Measurements from ENCODE around the gene TMEM9B.

DNA sequence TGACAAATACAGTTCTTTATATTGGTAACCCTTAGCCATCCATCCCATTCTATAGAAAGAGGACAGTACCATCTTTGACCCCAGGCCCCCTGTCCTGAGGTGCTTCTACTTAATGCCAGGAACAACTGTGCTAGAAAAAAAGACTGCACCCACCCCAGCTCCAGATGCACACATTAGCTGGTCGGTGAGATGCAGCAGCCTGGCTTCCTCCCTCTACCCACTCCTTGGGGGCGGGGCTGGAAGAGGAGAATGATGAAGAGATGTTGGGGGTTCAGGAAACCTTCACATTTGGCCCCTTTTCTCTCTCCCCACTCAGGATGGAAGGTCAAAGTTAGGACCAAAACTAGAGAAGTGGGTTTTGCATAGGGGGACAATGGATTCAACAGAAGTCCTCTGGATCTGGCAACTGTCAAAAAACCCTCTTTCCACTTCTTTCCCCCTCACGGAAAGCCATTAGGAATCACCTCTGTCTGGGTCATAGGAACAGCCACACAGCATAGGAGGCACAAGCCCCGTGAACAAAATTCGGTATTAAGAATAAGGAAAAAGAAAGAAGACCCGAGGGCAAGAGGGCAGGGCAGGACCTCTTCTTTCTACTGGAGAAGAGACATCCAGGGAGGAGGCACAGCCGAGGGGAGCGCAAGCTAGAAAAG is 38.8 kb upstream of the TMEM9B start:
- TF ChIP-seq POLR2AphosphoS5 (IDR thresholded peaks at IDR 0.05; ENCODE audit: low read depth, low read length) (no peak), TAF1 (IDR thresholded peaks at IDR 0.05; ENCODE audit: borderline replicate concordance, insufficient read depth, low read length) (no peak), SIN3A (IDR thresholded peaks at IDR 0.05; ENCODE audit: borderline replicate concordance, insufficient read depth, low read length) (no peak), FOXP2 (optimal IDR thresholded peaks at IDR 0.05; ENCODE audit: borderline replicate concordance, extremely low read depth, extremely low read length, insufficient read depth) (no peak)
- TF ChIP-seq, protein P1, sequence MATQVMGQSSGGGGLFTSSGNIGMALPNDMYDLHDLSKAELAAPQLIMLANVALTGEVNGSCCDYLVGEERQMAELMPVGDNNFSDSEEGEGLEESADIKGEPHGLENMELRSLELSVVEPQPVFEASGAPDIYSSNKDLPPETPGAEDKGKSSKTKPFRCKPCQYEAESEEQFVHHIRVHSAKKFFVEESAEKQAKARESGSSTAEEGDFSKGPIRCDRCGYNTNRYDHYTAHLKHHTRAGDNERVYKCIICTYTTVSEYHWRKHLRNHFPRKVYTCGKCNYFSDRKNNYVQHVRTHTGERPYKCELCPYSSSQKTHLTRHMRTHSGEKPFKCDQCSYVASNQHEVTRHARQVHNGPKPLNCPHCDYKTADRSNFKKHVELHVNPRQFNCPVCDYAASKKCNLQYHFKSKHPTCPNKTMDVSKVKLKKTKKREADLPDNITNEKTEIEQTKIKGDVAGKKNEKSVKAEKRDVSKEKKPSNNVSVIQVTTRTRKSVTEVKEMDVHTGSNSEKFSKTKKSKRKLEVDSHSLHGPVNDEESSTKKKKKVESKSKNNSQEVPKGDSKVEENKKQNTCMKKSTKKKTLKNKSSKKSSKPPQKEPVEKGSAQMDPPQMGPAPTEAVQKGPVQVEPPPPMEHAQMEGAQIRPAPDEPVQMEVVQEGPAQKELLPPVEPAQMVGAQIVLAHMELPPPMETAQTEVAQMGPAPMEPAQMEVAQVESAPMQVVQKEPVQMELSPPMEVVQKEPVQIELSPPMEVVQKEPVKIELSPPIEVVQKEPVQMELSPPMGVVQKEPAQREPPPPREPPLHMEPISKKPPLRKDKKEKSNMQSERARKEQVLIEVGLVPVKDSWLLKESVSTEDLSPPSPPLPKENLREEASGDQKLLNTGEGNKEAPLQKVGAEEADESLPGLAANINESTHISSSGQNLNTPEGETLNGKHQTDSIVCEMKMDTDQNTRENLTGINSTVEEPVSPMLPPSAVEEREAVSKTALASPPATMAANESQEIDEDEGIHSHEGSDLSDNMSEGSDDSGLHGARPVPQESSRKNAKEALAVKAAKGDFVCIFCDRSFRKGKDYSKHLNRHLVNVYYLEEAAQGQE (IDR thresholded peaks at IDR 0.05; ENCODE audit: insufficient read depth in 1 of 2, low read depth in 2 of 2, low read length in 2 of 2) = no peak

All from PFSK-1 (cell line).